ENCODE measurements around the gene MYBPH. TPM values are rescaled to one million over a fixed set of nuclear protein-coding genes. Genes with fewer than 3 reads are reported as not detected.

Gene MYBPH
- total and polyA plus RNA-seq, 2 of the 13 experiments (the other 11 are each of a cell fraction or from before 2014, with no cell fraction given), result not detected

DNA sequence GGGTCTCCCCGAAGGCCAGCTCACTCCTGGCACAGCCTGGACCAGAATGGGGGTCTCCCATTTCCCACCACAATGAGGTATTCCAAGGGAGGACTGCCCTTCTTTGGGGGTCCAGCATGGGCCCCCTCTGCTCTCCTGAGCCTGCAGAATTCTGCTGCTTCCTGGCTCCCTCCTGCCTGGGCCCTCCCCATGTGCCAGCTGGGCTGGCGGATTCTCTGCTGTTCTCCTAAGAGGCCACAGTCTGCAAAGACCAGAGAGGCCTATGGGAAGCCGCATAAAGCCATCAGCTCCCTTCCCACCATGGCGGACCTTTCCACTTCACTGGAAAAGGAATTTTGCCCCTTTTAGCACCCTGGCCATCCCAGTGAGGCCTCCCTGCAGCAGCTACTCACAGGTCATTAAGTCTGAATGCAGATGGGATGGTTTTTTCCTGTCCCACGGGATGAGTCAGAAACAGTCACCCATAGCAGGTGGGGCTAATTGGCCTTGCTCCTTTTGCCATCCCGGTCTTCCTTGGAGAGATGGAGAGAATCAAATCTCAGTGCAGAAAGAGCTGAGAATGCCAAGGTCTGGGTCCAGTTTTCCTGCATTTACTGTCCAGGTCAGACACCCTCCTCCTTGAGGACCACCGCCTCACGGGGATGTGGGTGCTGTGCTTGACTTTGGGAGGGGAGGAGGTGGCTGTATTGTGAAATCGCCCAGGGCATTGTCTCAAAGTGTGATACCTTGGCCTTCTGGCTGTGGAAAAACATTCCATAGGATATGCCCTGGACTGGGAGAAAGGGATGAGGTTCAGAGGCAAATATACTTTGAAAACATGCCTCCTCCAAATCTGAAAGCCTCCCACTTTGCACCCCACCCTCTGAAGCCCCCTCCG lies 23.2 kb downstream of the MYBPH start:
- no peaks in the 10 kb centered on the region for H3K4me1 ChIP-seq (ENCODE audit: insufficient read depth, low read length)
- ChIA-PET POLR2A (no interaction called here), CTCF (ENCODE audit: low intra/inter-chr PET ratio, low total read pairs) (no interaction called here)
- no peaks in the 10 kb centered on the region for H4K20me1 ChIP-seq (ENCODE audit: insufficient read depth, low read length)
- no peak overlapping the region for H3K4me3 ChIP-seq (replicated peaks in 1 of 3; ENCODE audit: insufficient read depth in 1 of 3, low read depth in 2 of 3, low read length in 3 of 3)
- TF ChIP-seq ZNF383 (CRISPR knock-in tag; IDR thresholded peaks at IDR 0.05; ENCODE audit: borderline replicate concordance) (no peak), THAP11 (CRISPR knock-in tag; IDR thresholded peaks at IDR 0.05) (no peak), ZMAT5 (CRISPR knock-in tag; IDR thresholded peaks at IDR 0.05; ENCODE audit: borderline replicate concordance, low read depth) (no peak), CEBPB (IDR thresholded peaks at IDR 0.05; ENCODE audit: borderline replicate concordance, low read depth, low read length) (peak; percentile 31; the same call in 1 of the 2 replicates), ZFY (CRISPR knock-in tag; IDR thresholded peaks at IDR 0.05) (no peak)
- BruUV-seq (replicated peaks), result no TSS peak
- H3K9me3 ChIP-seq (ENCODE audit: low read length), result no peaks in the 10 kb centered on the region
- no peak overlapping the region for H2AFZ ChIP-seq (ENCODE audit: low read length)
- ATAC-seq (no peak), DNase-seq (ENCODE audit: low spot score) (no peak), FAIRE-seq (no peak)
- no peak overlapping the region for H3K9ac ChIP-seq (ENCODE audit: insufficient read depth, low read depth, low read length)
- H3K79me2 ChIP-seq (ENCODE audit: insufficient read depth, low read length), result no peaks in the 10 kb centered on the region
- in situ Hi-C loops (cut with HindIII; ENCODE audit: extremely low pct_ligation_motif_present, low pct_unique_long_range_greater_than_20kb) (no loop called here), intact Hi-C loops (cut with micrococcal nuclease; ENCODE audit: unreplicated experiment) (no loop called here)
- peaks cover 0 to 19% of the 10 kb centered on the region in 2 experiments; a peak in 1 of 5 replicates for H3K27me3 ChIP-seq (ENCODE audit: control insufficient read depth in 1 of 2, insufficient read depth in 2 of 2, low read length in 2 of 2)
- H3K27ac ChIP-seq (ENCODE audit: extremely low read length, insufficient read depth, low read length), result no peak overlapping the region
- WGBS (ENCODE audit: low lambda C conversion rate), result 11% methylated on average over 8 of the region's 10 CpGs
- no peaks in the 10 kb centered on the region for H3K36me3 ChIP-seq (replicated peaks in 1 of 2; ENCODE audit: control insufficient read depth in 1 of 2, insufficient read depth in 2 of 2, low read length in 2 of 2)
- no peak overlapping the region for H3K4me2 ChIP-seq (ENCODE audit: low read depth, low read length)

GRCh38 chr1:203151362-203152157 lies 24.1 kb downstream of the MYBPH start:
- Histone ChIP-seq H3K79me2 (ENCODE audit: insufficient read depth, low read length) (no peaks in the 10 kb centered on the region), H2AFZ (ENCODE audit: low read length) (no peak overlapping the region), H4K20me1 (ENCODE audit: insufficient read depth, low read length) (no peaks in the 10 kb centered on the region), H3K36me3 (replicated peaks in 1 of 2; ENCODE audit: control insufficient read depth in 1 of 2, insufficient read depth in 2 of 2, low read length in 2 of 2) (no peaks in the 10 kb centered on the region), H3K4me2 (ENCODE audit: low read depth, low read length) (no peak overlapping the region), H3K27me3 (ENCODE audit: control insufficient read depth in 1 of 2, insufficient read depth in 2 of 2, low read length in 2 of 2) (peaks cover 2 to 19% of the 10 kb centered on the region in 2 experiments; a peak in 2 of 5 replicates), H3K4me3 (replicated peaks in 1 of 3; ENCODE audit: insufficient read depth in 1 of 3, low read depth in 2 of 3, low read length in 3 of 3) (no peak overlapping the region), H3K27ac (ENCODE audit: extremely low read length, insufficient read depth, low read length) (no peak overlapping the region), H3K9ac (ENCODE audit: insufficient read depth, low read depth, low read length) (no peak overlapping the region), H3K4me1 (ENCODE audit: insufficient read depth, low read length) (no peaks in the 10 kb centered on the region), H3K9me3 (ENCODE audit: low read length) (no peaks in the 10 kb centered on the region)
- intact Hi-C loops (cut with micrococcal nuclease; ENCODE audit: unreplicated experiment), result no loop called here
- no peak for DNase-seq (ENCODE audit: low spot score)
- ChIA-PET CTCF (ENCODE audit: low intra/inter-chr PET ratio, low total read pairs) (no interaction called here), POLR2A (no interaction called here)
- in situ Hi-C loops (cut with HindIII; ENCODE audit: extremely low pct_ligation_motif_present, low pct_unique_long_range_greater_than_20kb), result no loop called here
- FAIRE-seq, result no peak
- BruUV-seq (replicated peaks), result no TSS peak
- 6% methylated on average over 9 of the region's 9 CpGs for WGBS (ENCODE audit: low lambda C conversion rate)
- ATAC-seq, result no peak
- no peak for TF ChIP-seq NFKBIZ (CRISPR knock-in tag; IDR thresholded peaks at IDR 0.05)
- no peak for TF ChIP-seq RARG (CRISPR knock-in tag; IDR thresholded peaks at IDR 0.05; ENCODE audit: low read depth)
- no peak for TF ChIP-seq ZSCAN22 (CRISPR knock-in tag; IDR thresholded peaks at IDR 0.05)
- TF ChIP-seq ZNF605 (CRISPR knock-in tag; IDR thresholded peaks at IDR 0.05), result no peak
- TF ChIP-seq, protein P1, sequence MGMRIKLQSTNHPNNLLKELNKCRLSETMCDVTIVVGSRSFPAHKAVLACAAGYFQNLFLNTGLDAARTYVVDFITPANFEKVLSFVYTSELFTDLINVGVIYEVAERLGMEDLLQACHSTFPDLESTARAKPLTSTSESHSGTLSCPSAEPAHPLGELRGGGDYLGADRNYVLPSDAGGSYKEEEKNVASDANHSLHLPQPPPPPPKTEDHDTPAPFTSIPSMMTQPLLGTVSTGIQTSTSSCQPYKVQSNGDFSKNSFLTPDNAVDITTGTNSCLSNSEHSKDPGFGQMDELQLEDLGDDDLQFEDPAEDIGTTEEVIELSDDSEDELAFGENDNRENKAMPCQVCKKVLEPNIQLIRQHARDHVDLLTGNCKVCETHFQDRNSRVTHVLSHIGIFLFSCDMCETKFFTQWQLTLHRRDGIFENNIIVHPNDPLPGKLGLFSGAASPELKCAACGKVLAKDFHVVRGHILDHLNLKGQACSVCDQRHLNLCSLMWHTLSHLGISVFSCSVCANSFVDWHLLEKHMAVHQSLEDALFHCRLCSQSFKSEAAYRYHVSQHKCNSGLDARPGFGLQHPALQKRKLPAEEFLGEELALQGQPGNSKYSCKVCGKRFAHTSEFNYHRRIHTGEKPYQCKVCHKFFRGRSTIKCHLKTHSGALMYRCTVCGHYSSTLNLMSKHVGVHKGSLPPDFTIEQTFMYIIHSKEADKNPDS (CRISPR knock-in tag; IDR thresholded peaks at IDR 0.05), result no peak
- TF ChIP-seq ZFP82 (CRISPR knock-in tag; IDR thresholded peaks at IDR 0.05; ENCODE audit: borderline replicate concordance), result no peak
- TF ChIP-seq GATA4 (IDR thresholded peaks at IDR 0.05; ENCODE audit: borderline replicate concordance, low read depth), result no peak
- no peak for TF ChIP-seq ZFP1 (CRISPR knock-in tag; IDR thresholded peaks at IDR 0.05)
- TF ChIP-seq, protein P2, sequence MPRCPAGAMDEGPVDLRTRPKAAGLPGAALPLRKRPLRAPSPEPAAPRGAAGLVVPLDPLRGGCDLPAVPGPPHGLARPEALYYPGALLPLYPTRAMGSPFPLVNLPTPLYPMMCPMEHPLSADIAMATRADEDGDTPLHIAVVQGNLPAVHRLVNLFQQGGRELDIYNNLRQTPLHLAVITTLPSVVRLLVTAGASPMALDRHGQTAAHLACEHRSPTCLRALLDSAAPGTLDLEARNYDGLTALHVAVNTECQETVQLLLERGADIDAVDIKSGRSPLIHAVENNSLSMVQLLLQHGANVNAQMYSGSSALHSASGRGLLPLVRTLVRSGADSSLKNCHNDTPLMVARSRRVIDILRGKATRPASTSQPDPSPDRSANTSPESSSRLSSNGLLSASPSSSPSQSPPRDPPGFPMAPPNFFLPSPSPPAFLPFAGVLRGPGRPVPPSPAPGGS (CRISPR knock-in tag; IDR thresholded peaks at IDR 0.05), result no peak

All from HepG2 (cell line).